NCI-H2081 treated with DMSO at 0.1 percent for 48 hours (cell line): ENCODE results near the gene NDST4.
"Not testable (repeated sequence)": the region's sequence is repeated elsewhere in the genome, so short reads cannot be mapped to it uniquely, and the experiment has no call there.

Source experiments
- DNase-seq: peaks from one replicate; lab custom pipeline; 2025; lab: John Stamatoyannopoulos, UW

NDST4 gene

DNA sequence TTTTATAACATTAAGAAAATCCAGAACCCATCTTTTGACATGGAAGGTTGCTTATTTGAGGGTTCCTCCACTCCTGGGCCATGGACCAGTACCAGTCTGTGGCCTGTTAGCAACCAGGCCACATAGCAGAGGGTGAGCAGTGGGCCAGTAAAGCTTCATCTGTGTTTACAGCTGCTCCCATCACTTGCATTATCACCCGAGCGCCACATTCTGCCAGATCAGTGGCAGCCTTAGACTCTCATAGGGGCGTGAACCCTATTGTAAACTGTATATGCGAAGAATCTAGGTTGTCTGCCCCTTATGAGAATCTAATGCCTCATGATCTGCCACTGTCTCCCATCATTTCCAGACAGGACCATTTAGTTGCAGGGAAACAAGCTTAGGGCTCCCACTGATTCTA lies 58.6 kb downstream of the NDST4 start:
- no peak for DNase-seq

- no peak for DNase-seq
Observed at GRCh38 chr4:115053313-115053712, 60.1 kb downstream of the NDST4 start.

DNA sequence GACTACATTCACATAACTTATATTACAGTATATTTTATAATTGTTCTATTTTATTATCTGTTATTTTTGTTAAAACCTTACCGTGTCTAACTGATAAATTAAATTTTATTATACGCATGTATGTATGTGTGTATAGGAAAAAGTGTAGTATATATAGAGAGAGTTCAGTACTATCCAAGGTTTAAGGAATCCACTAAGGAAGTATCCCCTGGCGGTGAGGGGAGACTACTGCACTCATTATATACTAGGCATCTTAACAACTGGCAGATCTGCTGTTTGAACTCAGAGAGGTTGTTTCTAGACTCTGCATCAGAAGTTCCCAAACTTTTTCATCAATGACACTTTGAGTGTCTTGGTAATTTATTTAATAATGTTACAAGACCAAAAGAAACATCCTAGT lies 70.9 kb downstream of the NDST4 start:
- DNase-seq: no peak

DNA sequence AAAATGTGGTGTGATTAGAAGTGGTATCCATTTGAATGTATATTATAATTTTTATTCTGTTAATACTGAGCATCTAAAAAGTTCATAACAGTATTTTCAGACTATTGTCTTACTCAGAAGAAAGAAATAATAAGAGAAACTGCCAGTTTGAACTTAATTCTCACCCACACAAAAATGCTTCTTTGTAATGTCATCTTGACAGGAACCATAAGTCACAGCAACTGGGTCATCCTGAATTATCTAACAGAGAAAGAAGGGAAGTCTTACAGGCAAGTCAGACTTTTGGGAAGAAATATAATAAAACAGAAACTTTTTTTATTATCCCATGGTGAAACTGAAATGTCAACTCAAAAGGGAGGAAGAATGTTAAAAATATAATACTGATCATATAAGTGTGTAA lies 83.1 kb downstream of the NDST4 start:
- DNase-seq: no peak

GRCh38 chr4:115028682-115029410 lies 84.6 kb downstream of the NDST4 start:
- DNase-seq: no peak

DNA sequence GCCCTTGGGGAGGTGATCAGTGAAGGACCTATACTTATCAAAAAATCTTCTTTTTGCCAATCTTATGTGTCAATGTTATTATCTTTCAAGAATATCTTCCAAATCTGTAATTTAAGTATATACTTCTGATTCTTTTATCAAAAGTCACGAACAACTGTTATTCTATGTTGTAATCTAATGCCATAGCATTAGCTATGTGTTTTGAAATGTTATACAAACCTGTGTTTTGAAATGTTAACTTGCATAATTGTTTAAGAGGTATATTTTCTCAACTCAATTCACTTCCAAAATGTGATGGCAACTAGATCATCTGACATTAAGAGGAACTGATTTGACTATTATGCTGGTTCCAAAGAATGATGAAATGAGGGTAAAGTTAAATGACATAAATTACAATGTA lies 113.5 kb downstream of the NDST4 start:
- no peak for DNase-seq

- DNase-seq: no peak
Observed at GRCh38 chr4:114998316-114998715, 115.1 kb downstream of the NDST4 start.

- no peak for DNase-seq
Observed at GRCh38 chr4:114997576-114998247, 115.7 kb downstream of the NDST4 start.

GRCh38 chr4:114986133-114986532 lies 127.3 kb downstream of the NDST4 start:
- no peak for DNase-seq

- no peak for DNase-seq
Observed at GRCh38 chr4:114980932-114981708, 132.3 kb downstream of the NDST4 start.

- not testable (repeated sequence) for DNase-seq
Observed at GRCh38 chr4:114980399-114980798, 133.0 kb downstream of the NDST4 start.

- DNase-seq: no peak
Observed at GRCh38 chr4:114976901-114977300, 136.5 kb downstream of the NDST4 start.

- DNase-seq: no peak
Observed at GRCh38 chr4:114964026-114964425, 149.4 kb downstream of the NDST4 start.

DNA sequence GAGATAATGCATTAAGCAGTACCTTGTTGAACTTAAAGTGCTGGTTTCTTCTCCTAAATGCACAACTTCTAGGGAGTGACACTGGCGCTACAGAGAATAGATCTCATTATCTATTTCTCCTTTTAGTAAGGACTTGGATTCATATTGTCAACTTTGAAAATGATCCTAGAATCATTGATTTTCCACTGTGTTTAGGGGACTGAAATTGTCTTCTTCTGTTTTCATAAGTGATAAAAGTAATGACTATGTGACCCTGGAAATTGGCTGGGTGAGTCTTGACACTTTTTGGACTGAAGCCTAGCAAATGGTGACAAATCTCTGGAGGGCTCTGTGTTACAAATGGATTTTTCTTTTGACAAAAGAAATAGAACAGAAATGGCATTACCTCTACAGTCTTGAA lies 167.8 kb downstream of the NDST4 start:
- no peak for DNase-seq

DNA sequence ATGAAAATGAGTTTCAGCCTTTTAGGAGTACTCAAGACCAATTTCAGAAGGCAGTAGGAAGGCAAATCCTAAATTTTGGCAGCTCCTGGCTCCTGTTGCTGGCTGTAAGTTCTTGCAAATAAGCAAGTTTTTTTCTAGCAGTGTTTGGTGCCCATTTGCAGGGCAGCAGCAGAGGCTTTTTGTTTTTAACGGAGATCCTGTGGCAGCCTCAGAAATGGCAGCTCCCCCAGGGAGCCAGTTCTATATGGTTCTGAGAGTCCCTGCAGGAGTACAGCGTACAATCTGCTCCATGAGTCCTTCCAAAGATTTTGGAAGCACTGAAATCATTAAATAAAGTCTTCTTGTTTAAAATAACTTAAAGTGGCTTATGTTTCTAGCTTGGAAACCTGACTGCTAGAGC lies 171.9 kb downstream of the NDST4 start:
- no peak for DNase-seq

- DNase-seq: no peak
Observed at GRCh38 chr4:114927881-114928280, 185.5 kb downstream of the NDST4 start.

GRCh38 chr4:114926583-114926982 lies 186.8 kb downstream of the NDST4 start:
- DNase-seq: no peak

- no peak for DNase-seq
Observed at GRCh38 chr4:114924311-114924710, 189.1 kb downstream of the NDST4 start.

DNA sequence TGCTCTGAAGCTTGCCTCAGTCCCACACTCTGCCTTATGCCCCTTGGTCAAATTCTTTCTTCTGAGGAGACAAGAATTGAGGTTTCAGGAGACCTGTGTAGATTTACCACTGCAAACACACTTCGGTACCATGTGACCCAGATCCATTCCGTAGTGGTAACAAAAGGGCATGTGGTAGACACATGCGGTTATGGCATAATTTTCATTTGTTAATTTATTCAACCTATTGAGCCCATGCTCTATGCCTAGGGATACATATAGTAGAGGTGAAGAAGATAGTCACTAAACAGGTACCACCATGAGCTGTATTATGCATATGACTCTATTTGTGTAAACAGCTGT lies 190.9 kb downstream of the NDST4 start:
- no peak for DNase-seq

DNA sequence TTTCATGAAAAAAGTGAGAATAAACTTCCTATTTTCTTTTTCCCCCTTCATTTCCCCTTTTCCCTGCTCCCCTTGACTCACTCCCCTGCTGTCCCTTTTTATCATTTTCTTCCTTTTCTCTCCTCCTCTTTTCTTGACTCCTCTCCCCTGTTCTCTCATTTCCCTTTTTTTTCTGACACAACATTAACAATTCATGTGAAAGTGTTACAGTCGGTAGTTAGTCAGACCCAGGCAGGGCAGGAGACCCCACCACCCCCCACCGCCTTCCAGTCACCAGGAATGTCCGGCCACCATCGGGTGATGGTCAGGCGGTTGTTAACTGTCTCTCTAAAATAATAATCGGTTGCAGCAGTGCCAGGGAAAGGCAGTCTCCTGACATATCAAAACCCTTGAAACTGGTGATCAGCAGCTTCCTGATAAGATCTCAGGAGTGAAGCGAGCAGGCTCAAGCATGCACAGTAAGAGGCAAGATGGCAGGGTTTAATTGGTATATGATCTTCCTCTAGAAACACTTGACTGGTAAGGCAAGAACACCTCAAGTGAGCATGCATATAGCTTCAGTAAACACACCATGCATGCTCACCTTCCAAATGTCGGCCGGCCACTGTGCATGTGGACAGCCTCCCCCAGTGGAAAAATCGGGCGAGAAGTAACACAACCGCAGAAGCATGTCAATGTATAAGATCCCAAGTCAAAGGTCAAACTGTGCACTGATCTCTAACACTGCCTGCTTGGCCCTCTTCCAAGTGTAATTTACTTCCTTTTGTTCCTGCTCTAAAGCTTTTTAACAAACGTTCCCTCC lies 191.4 kb downstream of the NDST4 start:
- DNase-seq: no peak

DNA sequence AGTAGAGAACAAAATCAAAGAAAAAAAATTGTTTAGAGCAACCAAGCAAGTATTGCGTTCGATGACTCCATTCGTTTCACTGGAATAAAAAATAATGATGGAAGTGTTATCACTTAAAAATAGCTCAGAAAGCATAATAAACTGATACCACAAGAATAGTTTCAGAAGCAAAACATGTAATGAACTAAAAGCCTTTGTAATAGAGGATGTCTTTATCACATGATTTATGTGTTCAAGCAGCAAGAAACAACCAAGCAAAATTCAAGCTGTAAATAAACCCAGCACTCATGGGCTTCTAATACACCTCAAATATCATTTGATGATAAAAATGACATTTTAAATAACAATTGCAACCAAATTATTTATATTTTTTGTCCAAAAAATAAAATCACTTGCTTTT lies 192.2 kb downstream of the NDST4 start:
- DNase-seq: no peak

DNA sequence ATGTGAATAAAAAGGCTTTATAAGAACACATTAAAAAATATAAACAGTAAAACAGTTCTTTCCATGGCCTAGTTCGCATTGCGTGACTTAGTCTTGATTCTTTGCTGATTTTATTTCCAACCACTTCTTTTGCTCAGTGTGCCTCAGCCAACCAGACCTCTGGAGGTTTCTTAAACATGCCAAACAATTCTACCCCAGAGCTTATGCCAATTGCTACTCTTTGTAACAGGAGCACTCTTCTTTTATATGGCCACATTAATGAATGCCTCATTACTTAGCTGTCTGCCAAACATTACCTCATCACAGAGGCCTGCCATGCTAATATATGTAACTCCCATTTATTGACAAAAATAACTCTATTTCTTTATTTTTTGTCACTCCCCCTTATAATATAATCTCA lies 202.3 kb downstream of the NDST4 start:
- no peak for DNase-seq
